Endothelial cell (in vitro differentiated cells): ENCODE data around the gene TENM4. TPM values are rescaled to one million over a fixed set of nuclear protein-coding genes. Genes with fewer than 3 reads are reported as not detected.
A peak's percentile ranks its signal among the peaks of the same experiment; 100 is the strongest.

ENCODE experiments used
- DNase-seq: peaks from one replicate; pipeline ENCODE4 v3.0.0; 2021; ENCODE audit warnings: low spot score
- H3K27ac Mint-ChIP-seq: one replicate; pipeline ENCODE4 v1.8.0; 2021; ENCODE audit warnings: mixed read lengths, inconsistent platforms; ENCODE audit not compliant: unreplicated experiment
- H3K27me3 Mint-ChIP-seq: one replicate; pipeline ENCODE4 v1.8.0; 2021; ENCODE audit warnings: mild to moderate bottlenecking, moderate library complexity, mixed read lengths, inconsistent platforms; ENCODE audit not compliant: unreplicated experiment
- H3K36me3 Mint-ChIP-seq: one replicate; pipeline ENCODE4 v1.8.0; 2021; ENCODE audit warnings: mild to moderate bottlenecking, low read depth, mixed read lengths, inconsistent platforms; ENCODE audit not compliant: unreplicated experiment
- H3K4me1 Mint-ChIP-seq: one replicate; pipeline ENCODE4 v1.8.0; 2021; ENCODE audit warnings: mild to moderate bottlenecking, mixed read lengths, inconsistent platforms; ENCODE audit not compliant: unreplicated experiment
- H3K4me3 Mint-ChIP-seq: one replicate; pipeline ENCODE4 v1.8.0; 2021; ENCODE audit warnings: mild to moderate bottlenecking, mixed read lengths, inconsistent platforms; ENCODE audit not compliant: unreplicated experiment
- H3K9me3 Mint-ChIP-seq: one replicate; pipeline ENCODE4 v1.8.0; 2021; ENCODE audit warnings: mixed read lengths, inconsistent platforms; ENCODE audit not compliant: unreplicated experiment
- total RNA-seq: library from RNA; stranded (reverse); fragmentation: NEBNext Ultra II Directional; extraction: Animal tissue kit (Norgen Biotek cat#: 25700); gene quantifications from one replicate; pipeline ENCODE4 v1.2.1, GENCODE V29; 2021; ENCODE audit not compliant: unreplicated experiment
- TF ChIP-seq, protein P1 (sequence below): fragments of 200-600 bp; sonication (generic); IDR thresholded peaks from one replicate; pipeline ENCODE4 v1.5.0; 2021; ENCODE audit warnings: antibody characterized with exemption; ENCODE audit not compliant: unreplicated experiment

Gene TENM4
- total RNA-seq, 1 donor from 2014 or later = 1.8 TPM

DNA sequence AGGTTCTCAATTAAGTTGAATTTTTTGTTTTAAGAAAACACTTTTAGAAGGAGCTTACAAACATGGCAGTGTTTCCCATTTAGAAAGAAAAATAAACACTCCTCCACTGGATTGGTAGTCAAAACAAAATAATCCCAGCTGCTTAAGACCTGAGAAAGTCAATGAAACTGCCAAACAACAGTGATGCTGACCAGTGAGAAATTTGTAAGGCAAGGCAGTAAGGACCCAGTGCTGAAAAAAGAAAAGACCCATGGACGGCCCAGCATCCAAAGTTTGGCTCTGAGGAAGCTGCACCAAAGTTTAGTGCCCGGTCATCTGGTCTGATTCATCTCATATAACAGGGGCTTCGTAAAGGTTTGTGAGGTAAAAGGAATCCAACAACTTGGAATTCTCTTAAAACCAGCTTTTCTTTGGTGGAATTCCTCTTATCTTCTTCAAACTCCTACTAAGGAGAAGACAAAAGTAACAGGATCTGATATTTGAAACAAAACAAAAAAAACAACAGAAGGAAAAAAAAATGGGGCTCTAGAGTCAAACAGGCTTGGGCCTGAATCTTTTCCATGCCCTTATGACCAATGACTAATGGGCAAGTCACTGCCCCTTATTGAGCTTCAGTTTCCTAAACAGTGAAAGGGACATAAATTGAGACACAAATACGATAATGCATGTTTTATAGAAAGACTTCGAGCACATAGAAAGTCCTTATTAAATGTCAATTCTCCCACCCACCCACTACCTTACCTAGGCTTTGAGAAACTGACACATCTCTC lies 483.2 kb downstream of the TENM4 start:
- Mint-ChIP-seq H3K27ac (no peak overlapping the region), H3K27me3 (no peaks in the 10 kb centered on the region), H3K36me3 (no peaks in the 10 kb centered on the region), H3K4me1 (peaks cover 18% of the 10 kb centered on the region), H3K9me3 (no peaks in the 10 kb centered on the region), H3K4me3 (no peak overlapping the region)
- TF ChIP-seq, protein P1, sequence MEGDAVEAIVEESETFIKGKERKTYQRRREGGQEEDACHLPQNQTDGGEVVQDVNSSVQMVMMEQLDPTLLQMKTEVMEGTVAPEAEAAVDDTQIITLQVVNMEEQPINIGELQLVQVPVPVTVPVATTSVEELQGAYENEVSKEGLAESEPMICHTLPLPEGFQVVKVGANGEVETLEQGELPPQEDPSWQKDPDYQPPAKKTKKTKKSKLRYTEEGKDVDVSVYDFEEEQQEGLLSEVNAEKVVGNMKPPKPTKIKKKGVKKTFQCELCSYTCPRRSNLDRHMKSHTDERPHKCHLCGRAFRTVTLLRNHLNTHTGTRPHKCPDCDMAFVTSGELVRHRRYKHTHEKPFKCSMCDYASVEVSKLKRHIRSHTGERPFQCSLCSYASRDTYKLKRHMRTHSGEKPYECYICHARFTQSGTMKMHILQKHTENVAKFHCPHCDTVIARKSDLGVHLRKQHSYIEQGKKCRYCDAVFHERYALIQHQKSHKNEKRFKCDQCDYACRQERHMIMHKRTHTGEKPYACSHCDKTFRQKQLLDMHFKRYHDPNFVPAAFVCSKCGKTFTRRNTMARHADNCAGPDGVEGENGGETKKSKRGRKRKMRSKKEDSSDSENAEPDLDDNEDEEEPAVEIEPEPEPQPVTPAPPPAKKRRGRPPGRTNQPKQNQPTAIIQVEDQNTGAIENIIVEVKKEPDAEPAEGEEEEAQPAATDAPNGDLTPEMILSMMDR = no peak
- no peak for DNase-seq

DNA sequence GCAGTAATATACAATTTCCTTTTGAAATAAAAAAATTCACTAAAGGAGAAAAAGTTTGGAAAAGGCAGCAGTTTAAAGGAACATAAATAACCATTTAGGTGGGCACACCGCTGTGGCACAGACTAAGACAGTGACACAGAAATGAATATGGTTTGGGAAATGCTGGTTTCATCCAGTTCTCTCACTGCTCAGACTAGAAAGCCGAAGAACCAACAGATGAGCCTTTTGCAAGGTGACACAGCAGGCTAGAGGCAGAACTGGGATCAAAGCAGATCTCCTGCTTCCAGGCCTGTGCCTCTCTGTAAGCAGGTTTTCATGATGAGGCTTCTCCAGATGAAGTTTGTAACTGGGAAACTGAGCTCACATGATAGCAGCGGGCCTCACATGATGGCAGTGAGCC lies 486.1 kb downstream of the TENM4 start:
- peaks cover 5% of the 10 kb centered on the region for H3K4me1 Mint-ChIP-seq
- TF ChIP-seq, protein P1 = no peak
- peaks cover 3% of the 10 kb centered on the region for H3K27me3 Mint-ChIP-seq
- no peak overlapping the region for H3K4me3 Mint-ChIP-seq
- no peaks in the 10 kb centered on the region for H3K9me3 Mint-ChIP-seq
- DNase-seq = no peak
- no peak overlapping the region for H3K27ac Mint-ChIP-seq
- H3K36me3 Mint-ChIP-seq = no peaks in the 10 kb centered on the region

DNA sequence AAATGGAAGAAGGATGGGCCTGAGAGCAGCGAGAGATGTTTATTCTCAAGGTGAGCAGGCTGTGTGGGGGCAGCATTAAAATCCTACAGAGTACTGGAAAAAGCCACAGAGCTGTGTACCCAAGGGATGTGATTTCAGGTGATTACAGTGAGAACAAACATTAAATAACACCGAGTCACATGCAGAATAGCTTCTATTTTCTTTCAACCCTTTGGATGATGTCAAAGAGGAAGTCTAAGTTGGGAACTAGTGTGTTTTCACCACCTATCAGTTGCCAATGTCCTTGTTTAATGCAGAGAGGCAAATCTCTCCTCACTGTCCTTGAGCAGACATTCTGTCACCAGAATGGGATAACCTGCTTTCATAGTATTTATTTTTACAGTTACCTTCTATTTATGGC lies 486.6 kb downstream of the TENM4 start:
- peaks cover 3% of the 10 kb centered on the region for H3K27me3 Mint-ChIP-seq
- TF ChIP-seq, protein P1 = no peak
- no peak for DNase-seq
- H3K4me3 Mint-ChIP-seq = no peak overlapping the region
- no peak overlapping the region for H3K27ac Mint-ChIP-seq
- H3K4me1 Mint-ChIP-seq = peaks cover 5% of the 10 kb centered on the region
- H3K9me3 Mint-ChIP-seq = no peaks in the 10 kb centered on the region
- no peaks in the 10 kb centered on the region for H3K36me3 Mint-ChIP-seq

DNA sequence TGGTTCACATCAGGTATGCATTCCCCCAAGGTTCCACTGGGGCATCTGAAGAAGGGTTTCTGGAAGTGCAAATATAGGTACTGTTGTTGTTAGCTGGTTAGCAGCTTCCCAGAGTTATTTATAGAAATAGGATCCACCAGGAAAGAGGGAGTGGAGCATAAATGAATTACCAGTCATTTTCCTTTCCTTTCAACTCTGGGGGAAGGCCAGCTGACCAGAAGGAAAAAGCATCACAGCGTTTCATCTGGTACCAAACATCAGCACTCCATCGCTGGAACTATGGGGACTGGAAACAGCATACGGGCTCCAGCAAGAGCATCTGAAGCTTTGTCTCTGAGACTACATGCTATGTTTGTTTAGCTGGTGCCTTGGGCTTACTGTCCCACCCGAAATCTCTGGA lies 487.9 kb downstream of the TENM4 start:
- no peak overlapping the region for H3K27ac Mint-ChIP-seq
- peaks cover 5% of the 10 kb centered on the region for H3K4me1 Mint-ChIP-seq

DNA sequence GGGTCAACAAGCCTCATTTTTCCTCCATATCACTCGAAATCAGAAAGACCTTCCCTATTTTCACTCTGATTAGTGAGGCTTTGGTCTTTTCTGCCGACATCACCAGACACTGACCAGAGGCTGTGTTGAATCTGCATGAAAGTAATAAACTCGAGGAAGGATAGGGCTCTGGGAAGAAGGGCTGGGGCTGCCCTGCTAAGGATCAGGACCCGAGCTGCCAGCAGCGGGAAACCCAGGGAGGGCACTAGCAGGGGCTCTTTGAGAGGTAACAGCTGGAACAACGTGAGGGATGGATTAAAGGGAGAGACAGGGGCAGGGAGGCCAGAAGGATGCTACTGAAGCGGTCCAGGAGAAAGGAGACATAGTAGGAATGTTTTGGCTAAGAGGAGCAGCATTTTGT lies 488.7 kb downstream of the TENM4 start:
- no peaks in the 10 kb centered on the region for H3K9me3 Mint-ChIP-seq
- TF ChIP-seq, protein P1 = no peak
- no peak for DNase-seq
- peaks cover 3% of the 10 kb centered on the region for H3K27me3 Mint-ChIP-seq
- no peak overlapping the region for H3K4me3 Mint-ChIP-seq
- peak overlapping the region; percentile 12 for H3K27ac Mint-ChIP-seq
- peaks cover 5% of the 10 kb centered on the region for H3K4me1 Mint-ChIP-seq
- no peaks in the 10 kb centered on the region for H3K36me3 Mint-ChIP-seq

More for the DNA sequence above, 487.9 kb downstream of the TENM4 start:
- peaks cover 3% of the 10 kb centered on the region for H3K27me3 Mint-ChIP-seq
- TF ChIP-seq, protein P1 = no peak
- H3K9me3 Mint-ChIP-seq = no peaks in the 10 kb centered on the region
- no peak overlapping the region for H3K4me3 Mint-ChIP-seq
- H3K36me3 Mint-ChIP-seq = no peaks in the 10 kb centered on the region
- DNase-seq = no peak
